Medulla oblongata (tissue), 1 donor: Measurements from ENCODE around the gene PTPRD.
A peak's percentile ranks its signal among the peaks of the same experiment; 100 is the strongest.
"Not testable (repeated sequence)": the region's sequence is repeated elsewhere in the genome, so short reads cannot be mapped to it uniquely, and the experiment has no call there.

Source experiments
- DNase-seq: peaks from one replicate; pipeline ENCODE4 v3.0.0-alpha.2; 2015; ENCODE audit errors: extremely low spot score

PTPRD gene

DNA sequence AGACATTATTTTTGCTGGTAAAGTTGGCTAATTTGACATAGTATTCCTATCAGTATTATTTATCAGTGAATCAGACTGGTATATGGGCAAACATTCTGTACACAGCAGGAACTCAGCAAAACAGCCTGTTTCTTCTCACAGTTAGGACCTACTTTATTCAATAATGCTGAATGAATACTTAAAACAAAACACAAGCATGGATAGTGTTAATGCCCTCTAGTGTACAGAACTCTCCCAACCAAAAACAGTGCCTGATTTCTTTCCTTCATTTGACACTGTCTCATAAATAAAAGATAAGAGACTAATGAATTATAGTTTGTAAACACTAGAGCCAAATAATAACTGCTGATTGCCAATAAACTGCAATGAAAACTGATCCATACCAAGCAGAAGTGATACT lies 1113.3 kb downstream of the PTPRD start:
- peak; percentile 53 for DNase-seq

DNA sequence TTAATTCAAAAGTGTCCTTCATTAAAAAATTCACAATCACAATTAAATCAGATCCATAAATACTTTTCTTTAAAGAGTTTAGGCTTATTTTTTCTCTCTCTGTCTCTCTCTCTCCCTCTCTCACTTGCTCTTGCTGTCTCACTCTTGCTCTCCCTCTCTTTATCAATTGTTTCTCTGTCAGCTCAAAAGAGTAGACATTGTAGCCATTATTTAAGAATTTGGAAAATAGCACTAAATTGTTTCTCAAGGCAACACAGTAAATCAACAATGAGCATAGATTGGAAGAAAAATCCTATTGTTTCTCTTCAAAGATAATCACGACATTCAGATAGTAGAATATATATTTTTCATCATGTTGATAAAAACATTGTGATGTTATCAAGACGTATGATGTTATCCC lies 1114.0 kb downstream of the PTPRD start:
- peak; percentile 50 for DNase-seq

DNA sequence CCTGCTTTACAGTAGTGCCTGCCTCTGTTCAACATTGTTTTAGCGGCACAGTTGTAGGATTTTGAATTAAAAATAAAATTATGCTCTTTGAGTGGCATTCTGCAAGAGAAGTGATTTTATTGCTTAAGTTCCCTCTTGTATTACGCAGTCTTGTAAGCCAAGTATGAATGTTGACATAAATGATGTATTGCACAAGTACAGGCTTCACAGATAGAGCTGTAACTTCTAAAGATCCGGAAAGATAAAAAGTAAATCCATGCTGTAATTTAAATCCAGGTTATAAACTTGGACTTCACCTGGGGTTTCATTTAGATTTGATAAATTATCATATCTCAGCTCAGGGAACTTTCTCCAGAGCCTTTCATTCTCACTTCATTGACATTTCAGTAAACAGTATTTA lies 1114.7 kb downstream of the PTPRD start:
- peak; percentile 16 for DNase-seq

DNA sequence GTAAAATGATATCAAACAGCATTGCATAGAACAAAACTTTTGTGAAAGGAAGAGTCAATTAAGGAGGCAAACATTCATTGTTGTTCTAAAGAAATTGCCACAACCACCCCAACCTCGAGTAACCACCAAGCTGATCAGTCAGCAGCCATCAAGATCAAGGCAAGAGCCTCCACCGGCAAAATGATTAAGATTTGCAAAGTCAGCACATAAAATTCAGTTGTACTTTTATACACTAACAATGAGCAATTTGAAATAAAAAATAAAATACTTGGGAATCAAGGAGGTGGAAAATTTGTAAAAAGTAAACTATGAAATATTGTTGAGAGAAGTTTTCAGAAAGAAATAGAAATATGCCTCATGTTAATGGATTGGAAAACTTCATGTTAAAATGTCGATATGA lies 1118.5 kb downstream of the PTPRD start:
- DNase-seq: no peak

DNA sequence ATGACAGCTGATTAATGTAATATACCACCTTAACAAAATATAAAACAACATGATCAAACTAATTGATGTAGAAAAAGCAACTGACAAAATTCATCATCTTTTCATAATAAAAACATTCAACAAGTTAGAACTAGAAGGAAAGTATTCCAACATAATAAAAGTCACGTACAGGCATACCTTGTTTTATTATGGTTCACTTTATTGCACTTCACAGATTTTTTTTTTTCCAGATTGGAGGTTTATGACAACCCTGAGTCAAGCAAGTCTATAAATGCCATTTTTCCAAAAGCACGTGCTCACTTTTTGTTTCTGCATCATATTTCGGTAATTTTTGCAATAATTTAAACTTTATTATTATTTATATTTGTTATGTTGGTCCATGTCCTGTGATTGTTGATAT lies 1120.3 kb downstream of the PTPRD start:
- no peak for DNase-seq

DNA sequence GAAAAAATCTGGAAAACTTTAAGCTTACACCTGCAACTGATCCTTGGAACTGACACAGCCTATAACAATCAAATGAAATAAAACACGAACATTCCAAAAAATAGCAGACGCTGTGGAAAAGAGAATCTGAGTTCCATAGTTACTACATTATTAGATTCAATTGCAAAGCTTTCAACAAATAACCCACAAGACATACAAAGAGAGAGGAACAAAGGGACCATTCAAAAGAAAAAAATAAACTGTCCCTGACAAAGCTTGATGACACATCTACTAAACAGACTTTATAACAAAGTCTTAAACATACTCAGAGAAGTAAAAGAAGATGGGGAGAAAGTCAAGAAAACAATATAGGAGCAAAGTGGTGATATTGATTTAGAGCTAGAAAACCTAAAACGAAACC lies 1123.6 kb downstream of the PTPRD start:
- DNase-seq: no peak

DNA sequence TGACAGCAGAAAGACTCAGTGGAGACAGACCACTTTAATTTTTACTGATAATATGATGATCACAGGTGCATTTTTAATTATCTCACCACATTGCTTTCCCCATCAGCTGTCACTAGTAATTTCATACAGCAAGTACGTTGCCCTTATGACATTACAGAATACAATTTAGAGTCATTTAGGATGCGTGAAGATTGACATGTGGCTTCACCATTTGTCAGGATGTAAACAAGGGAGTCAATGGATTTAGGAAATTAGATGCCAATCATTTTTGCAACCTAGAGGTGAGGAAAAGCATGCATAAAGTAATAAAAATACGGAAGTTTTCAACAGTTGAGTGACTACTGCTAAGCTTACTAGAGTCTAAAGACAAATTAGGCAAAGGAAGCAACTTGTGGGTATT lies 1129.6 kb downstream of the PTPRD start:
- DNase-seq: no peak

DNA sequence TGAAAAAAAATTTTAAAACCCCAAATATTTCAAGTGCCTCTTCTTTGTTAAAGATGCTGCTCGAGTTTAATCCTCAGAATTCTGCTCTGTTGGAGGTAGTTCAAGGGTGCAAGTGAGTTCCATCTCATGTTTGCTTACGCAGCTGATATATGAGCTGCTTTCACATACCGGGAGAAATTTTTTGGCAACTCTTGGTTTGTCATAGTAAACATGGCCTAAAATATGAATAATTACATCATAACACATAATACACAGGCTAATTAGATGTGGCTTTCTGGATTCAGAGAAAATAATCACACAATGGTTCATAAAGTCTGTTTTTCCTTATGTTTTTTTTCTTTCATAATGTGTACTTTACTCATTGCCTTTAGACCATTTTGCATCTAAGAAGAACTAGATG lies 1134.1 kb downstream of the PTPRD start:
- DNase-seq: no peak

DNA sequence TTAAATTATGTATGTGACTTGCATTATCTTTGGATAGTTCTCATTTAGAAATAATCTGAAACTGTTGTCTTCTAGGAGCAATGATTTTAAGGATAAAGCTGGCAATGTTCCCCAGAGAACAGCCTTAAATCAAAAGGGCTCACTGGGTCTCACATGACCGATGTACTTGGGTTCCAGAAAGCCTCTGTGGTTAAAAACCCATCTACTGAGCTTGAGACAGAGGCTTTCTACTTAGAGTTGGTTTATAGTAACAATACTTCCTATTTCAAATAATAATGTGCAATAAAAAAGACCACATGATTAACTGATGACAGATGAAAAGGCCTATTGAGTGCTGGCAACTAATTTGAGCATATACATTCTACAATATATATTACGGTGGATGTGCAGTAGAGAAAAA lies 1143.5 kb downstream of the PTPRD start:
- no peak for DNase-seq

DNA sequence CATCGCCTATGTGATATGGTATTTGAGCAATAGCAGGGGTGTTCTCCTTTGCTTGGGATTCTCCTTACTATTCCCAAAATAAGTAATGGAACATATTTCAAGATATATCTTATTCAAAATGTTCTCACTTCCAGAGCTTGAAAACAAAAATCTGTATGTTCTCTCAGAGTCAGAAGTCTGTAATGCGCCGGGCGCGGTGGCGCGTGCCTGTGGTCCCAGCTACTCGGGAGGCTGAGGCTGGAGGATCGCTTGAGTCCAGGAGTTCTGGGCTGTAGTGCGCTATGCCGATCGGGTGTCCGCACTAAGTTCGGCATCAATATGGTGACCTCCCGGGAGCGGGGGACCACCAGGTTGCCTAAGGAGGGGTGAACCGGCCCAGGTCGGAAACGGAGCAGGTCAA lies 1170.9 kb downstream of the PTPRD start:
- DNase-seq: not testable (repeated sequence)

DNA sequence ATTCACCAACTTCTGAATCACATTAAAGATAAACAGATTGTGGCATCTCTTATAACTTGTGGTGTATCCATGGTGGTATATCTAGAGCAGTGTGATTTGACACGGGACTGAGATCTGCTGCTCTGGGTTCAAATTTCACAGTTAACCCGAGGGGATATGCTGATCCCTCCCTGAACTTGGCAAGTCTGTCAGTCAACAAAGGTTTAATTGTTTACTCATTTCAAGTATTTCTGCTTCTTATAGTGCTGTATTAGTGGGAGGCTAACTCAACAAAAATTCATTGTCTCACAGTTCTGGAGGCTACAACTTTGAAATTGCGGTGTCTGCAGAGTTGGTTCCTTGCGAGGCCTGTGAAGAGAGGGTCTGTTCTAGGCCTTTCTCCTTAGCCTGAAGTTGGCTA lies 1175.2 kb downstream of the PTPRD start:
- DNase-seq: no peak

DNA sequence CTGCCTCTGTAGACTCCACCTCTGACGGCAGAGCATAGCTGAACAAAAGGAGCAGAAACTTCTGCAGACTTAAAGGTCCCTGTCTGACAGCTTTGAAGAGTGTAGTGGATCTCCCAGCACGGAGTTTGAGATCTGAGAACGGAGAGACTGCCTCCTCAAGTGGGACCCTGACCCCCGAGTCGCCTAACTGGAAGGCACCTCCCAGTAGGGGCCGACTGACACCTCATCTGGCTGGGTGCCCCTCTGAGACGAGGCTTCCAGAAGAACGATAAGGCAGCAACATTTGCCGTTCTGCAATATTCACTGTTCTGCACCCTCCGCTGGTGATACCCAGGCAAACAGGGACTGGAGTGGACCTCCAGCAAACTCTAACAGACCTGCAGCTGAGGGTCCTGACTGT lies 1186.3 kb downstream of the PTPRD start:
- not testable (repeated sequence) for DNase-seq

DNA sequence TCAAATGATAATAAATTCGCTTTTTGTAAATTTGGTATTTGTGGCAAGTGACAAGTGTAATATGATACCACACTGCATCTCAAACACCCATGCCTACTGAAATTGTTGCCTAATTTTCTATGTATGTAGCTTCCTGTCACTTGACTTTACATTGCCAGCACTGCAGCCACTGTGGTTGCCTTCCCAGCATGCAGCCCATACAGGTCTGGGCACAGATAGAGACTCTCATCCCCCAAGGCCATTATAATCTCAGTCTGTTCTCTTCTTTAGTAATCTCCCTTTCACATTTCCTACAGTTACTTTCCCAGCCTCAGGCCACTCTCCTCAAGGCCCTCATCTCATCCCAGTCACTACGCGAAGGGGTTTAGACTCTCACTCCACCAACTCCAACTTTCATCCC lies 1200.6 kb downstream of the PTPRD start:
- DNase-seq: no peak

DNA sequence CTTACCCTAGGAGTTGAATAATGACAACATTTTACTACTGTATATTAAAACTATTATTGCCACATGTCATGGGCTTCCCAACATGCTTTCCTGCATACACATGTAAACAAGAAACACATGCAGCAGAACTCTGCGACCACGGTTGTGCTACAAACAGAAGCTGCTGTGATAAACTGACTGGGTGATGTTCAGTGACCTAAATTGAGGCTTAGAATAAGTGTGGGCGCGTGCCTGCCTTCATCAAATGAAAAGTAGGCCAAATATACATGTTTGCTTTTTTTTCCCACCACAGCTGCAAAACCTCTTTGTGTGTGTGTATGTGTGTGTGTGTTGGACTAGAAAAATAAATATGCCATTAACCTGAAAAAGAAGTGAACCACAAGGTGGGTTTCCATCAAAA lies 1202.1 kb downstream of the PTPRD start:
- no peak for DNase-seq

DNA sequence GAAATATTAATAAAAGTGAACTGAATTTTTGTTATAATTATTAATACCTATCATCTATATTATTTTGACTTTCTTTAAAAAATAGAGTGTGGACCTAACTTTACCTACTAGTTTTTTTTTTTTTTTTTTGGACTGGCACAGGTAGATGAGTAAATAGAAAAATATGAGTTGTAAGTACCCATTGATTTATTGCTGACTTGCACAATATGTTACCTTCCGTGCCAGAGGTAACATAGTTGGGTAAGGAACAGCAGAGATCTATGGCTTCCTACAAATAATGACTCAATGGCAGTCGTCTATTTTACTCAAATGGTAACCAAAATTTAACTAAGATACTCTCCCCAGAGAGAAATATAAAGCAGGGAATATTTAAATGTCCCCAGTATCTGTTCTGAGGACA lies 1212.8 kb downstream of the PTPRD start:
- no peak for DNase-seq

DNA sequence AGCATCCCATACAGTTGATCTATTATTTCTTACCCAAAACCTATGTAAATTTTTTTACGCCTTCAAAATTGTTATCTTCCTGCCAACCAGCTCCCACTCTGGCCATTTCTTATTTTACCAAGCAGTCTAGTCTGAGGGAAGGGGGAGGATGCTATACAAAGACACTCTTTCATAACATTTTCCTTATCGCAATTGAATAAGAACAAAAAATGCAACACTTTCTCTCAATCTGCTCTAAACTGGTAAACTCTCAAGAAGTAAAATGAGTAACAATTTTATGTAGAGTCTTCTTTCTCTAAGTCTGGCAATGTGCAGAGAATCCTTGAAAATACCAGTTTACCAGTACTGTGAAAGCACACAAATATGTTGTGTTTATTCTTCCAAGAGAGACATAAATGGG lies 1216.3 kb downstream of the PTPRD start:
- DNase-seq: no peak

DNA sequence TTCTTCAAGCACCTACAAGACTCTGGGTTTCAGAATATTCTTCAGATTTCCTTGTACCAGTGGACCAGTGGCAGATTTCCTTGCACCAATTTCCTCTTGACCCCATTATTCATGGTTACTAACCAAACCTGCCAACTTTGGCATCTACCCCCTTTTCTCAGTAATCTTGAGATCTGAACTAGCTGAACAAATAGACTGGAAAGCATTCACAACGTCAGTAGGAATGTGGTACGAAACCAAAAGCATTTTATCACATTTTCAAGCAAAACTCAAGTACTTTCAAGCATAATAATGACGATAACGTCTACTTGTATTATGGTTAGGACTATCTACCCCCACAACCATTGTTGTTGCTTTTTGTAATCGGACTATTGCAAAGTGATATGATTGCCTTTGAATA lies 1217.3 kb downstream of the PTPRD start:
- no peak for DNase-seq

DNA sequence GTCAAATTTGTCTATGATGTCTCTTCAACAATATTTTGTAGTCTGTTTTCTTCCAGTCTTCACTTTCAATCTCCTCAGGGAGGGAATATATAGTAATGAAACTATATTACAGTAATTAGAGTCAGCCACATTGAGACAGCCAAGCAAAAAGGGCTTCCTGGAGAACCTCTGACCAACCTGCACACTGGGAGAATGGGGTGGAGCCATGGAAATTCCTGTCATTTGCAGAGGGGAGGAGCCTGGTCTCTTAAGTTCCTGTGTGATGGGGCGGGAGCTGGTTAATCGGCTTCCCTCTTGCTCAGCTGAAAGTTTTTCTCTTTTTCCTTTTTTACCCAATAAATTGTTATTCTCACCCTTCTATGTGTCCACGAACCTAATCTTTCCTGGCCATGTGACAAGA lies 1220.0 kb downstream of the PTPRD start:
- DNase-seq: no peak

DNA sequence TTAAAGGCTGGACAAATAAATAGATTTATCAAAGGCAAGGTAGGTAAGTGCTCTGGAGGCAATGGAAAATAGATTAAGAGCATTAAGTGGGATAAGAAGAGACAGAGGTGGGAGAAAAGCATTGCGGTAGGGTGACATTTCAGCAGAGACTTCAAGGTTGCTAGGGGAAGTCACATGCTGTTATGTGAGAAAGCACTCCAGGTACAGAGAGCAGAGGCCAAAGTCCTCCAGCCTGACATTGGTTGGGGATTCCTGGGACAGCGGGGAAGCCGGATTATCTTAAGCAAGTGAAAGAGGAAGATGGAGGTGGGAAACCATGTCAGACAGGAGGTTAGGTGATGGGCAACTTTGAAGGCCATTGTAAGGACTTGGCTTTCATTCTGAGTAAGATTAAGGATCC lies 1222.9 kb downstream of the PTPRD start:
- DNase-seq: no peak

DNA sequence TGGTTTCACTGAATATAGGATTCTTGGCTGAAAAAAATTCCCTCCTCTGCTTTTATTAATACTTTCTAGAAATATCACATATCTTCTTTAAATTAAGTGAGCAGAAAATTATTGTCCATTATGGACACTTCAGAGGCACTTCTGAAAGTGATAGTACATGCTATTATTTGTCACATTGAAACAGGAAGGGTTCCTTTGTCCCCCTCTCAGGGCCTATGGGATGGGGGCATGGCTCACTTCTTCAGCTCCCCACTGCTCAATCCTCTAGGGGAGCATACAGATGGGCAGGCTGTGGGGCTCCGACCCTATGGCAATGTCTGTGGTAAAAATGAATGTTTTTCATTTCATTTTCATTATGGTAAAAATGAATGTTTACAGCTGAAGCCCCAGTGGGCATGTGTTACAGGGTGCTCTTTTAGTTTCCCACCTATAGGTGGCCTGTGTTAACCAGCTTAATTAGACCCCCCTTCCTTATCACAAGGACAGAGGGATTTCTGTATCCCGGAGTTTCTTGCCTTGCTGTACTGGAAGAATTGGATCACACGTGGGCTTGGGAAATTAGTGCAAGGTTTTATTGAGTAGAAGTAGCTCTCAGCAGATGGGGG lies 1225.2 kb downstream of the PTPRD start:
- DNase-seq: no peak

DNA sequence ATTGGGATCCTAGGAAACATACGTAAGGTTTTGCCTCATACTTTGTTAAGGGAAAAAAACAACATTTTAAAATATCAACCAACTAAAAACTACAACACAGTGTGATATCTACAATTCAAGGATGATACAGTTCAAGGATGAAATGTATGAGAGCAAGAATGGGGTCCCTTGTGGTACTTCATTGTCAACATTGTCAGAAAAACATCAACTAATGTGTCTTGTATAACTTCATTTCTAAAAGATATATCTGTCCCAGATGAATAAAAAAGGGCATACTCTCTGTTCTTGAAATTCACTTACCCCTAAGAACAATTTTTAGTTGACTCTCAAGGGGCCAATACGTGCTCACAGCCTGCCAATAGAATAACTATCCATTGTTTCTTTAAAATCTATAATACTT lies 1250.5 kb downstream of the PTPRD start:
- no peak for DNase-seq

DNA sequence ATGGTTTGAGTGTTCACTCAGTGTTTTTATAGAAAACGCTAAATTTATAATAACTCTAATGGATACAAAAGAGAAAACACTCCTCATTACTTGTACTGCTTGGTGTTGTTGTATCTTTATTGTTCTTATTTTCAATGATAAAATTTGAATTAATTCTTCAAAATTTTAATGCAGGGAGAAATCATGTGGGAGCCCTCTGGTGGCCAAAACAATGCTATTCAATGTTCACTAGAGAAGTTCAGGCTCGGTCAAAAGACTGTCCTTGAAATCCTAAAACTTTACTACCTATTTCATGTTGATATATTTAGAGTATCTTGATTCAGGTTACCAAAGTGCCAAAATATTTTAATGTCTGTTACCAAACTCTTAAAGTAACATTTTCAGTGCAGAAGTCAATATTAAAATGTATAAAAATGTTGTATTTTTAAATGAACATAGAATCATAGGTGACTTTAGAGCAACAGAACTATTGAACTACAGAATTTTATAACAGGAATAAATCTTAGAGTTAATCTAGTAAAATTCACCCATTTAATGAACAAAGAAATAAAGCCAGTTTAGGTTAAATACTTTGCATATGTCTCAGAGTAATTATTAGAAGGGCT lies 1259.8 kb downstream of the PTPRD start:
- DNase-seq: peak; percentile 27

DNA sequence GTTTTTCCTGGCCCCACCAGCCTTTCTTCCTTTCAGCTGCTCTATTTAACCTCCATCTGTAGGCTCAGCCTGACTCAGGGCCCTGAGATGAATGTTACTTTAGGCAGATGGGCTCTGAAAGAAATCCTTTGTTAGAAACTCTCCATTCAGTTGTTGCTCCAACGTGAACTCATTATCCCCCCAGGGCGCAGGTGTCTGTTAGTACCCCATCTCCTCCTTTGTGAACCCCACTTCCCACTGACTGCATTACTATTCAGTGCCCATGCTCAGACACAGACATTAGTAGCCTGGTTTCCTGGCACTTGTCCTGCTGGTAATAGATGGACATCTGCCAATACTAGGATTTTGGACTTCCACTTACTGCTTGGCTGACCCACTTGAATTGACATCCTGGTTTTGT lies 1271.6 kb downstream of the PTPRD start:
- peak; percentile 56 for DNase-seq

DNA sequence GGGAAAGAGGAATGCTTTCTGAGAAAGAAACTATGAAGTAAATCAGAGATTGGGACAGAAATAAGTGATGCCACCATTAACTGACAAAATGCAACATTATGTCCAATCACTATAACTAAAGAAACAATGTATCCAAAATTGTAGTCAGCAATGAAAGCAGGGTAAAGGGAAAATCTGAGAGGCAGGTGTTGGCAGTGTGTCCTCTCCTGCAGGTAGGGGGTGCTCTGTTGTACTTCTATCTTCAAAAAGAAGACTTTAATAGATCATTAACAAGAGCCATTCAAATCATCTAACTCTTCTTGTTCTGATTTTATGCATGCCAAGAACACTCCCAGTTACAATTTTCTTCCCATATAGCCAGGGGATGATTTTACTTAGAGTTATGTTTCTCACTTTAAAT lies 1275.7 kb downstream of the PTPRD start:
- DNase-seq: no peak
